ENCODE measurements around the gene IGSF9B.
"Not testable (repeated sequence)": the region's sequence is repeated elsewhere in the genome, so short reads cannot be mapped to it uniquely, and the experiment has no call there.

IGSF9B gene, protein sequence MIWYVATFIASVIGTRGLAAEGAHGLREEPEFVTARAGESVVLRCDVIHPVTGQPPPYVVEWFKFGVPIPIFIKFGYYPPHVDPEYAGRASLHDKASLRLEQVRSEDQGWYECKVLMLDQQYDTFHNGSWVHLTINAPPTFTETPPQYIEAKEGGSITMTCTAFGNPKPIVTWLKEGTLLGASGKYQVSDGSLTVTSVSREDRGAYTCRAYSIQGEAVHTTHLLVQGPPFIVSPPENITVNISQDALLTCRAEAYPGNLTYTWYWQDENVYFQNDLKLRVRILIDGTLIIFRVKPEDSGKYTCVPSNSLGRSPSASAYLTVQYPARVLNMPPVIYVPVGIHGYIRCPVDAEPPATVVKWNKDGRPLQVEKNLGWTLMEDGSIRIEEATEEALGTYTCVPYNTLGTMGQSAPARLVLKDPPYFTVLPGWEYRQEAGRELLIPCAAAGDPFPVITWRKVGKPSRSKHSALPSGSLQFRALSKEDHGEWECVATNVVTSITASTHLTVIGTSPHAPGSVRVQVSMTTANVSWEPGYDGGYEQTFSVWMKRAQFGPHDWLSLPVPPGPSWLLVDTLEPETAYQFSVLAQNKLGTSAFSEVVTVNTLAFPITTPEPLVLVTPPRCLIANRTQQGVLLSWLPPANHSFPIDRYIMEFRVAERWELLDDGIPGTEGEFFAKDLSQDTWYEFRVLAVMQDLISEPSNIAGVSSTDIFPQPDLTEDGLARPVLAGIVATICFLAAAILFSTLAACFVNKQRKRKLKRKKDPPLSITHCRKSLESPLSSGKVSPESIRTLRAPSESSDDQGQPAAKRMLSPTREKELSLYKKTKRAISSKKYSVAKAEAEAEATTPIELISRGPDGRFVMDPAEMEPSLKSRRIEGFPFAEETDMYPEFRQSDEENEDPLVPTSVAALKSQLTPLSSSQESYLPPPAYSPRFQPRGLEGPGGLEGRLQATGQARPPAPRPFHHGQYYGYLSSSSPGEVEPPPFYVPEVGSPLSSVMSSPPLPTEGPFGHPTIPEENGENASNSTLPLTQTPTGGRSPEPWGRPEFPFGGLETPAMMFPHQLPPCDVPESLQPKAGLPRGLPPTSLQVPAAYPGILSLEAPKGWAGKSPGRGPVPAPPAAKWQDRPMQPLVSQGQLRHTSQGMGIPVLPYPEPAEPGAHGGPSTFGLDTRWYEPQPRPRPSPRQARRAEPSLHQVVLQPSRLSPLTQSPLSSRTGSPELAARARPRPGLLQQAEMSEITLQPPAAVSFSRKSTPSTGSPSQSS (N-terminal part only)

DNA sequence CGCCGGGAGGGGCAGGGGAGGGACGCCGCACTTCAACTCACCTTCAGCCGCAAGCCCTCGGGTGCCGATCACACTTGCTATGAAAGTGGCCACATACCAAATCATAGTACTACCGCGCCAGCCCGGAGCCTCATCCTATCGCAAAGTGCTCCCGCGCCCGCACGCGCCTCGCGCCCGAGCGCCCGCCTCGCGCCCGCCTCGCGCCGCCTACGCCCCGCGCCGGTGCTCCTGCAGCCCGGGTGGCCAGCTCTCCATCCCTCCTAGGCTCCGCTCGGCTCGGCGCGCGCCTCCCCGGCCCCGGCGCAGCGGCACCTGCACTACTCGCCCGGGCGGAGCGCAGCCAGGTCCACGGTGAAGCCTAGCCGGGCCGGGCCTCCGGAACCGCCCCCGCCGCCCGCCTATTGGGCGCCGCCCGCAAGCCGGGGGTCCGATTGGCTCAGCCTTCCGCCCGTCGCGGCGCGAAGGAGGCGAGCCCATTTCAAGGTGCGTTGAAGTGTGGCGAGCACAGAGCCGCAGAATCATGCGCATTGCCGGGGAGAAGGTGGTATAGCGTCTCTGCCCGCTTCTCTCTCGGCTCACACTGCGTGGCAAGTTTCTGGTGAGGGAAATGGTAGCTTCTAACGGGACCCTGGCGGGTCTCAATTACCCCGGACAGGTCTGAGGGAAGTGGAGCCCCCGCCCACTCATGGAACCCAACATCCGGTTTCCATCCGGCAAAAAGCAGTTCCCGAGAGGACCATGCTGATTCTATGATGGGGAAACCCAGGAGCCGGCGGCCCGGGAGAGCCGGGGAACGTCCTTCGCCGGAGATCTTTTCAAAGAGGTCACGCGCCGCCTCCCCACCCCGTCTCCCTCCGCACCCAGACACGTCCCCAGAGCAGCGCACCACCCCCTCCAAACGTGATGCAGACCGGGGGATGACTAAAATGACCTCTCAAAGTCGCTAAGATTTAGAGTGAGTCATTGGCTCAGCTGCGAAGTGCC is at the start of gene IGSF9B:
TSS of gene IGSF9B (minus strand) at position 319 of the 984 bp plus-strand sequence. CDS start at position 105, 214 bp downstream.
- DNase-seq (ENCODE audit: low read depth) = no peak

GRCh38 chr11:134004496-134005172 is 47.9 kb upstream of the IGSF9B start:
- DNase-seq (ENCODE audit: low read depth) = no peak

- DNase-seq (ENCODE audit: low read depth) = no peak
These were observed 47.2 kb upstream of the IGSF9B start for GRCh38 chr11:134003792-134004495.

DNA sequence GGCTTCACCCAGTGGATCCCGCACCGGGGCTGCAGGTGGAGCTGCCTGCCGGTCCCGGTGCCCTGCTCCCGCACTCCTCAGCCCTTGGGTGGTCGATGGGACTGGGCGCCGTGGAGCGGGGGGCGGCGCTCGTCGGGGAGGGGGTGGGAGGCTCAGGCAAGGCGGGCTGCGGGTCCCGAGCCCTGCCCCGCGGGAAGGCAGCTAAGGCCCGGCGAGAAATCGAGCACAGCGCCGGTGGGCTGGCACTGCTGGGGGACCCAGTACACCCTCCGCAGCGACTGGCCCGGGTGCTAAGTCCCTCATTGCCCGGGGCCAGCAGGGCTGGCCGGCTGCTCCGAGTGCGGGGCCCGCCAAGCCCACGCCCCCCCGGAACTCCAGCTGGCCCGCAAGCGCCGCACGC is 46.1 kb upstream of the IGSF9B start:
- not testable (repeated sequence) for DNase-seq (ENCODE audit: low read depth)

DNA sequence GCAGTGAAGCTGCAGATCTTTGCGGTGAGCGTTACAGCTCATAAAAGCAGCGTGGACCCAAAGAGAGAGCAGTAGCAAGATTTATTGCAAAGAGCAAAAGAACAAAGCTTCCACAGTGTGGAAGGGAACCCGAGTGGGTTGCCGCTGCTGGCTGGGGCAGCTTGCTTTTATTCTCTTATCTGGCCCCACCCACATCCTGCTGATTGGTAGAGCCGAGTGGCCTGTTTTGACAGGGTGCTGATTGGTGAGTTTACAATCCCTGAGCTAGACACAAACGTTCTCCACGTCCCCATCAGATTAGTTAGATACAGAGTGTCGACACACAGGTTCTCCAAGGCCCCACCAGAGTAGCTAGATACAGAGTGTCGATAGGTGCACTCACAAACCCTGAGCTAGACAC is 45.6 kb upstream of the IGSF9B start:
- DNase-seq (ENCODE audit: low read depth) = not testable (repeated sequence)

DNA sequence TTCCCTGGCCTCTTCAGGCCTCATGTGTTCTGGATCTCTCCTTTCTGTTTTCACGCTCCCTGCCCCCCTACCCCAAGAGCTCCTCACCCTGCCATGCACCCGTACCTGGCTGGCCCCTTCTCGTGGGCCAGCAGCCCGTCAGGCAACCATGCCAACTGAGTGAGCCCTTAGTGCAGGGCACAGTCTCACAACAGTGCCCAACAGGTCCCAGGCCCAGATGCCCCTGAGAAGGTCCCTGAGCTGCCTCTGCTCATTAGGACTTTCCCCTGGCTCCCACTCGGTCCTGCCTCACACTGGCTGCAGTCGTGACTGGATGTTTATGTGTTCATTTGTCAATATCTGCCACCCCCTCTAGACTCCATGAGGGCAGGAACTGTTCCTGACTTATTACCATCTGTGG is 44.8 kb upstream of the IGSF9B start:
- no peak for DNase-seq (ENCODE audit: low read depth)

- DNase-seq (ENCODE audit: low read depth) = no peak
These were observed 44.3 kb upstream of the IGSF9B start for GRCh38 chr11:134001088-134001487.

GRCh38 chr11:133999355-133999754 is 42.6 kb upstream of the IGSF9B start:
- DNase-seq (ENCODE audit: low read depth) = no peak

DNA sequence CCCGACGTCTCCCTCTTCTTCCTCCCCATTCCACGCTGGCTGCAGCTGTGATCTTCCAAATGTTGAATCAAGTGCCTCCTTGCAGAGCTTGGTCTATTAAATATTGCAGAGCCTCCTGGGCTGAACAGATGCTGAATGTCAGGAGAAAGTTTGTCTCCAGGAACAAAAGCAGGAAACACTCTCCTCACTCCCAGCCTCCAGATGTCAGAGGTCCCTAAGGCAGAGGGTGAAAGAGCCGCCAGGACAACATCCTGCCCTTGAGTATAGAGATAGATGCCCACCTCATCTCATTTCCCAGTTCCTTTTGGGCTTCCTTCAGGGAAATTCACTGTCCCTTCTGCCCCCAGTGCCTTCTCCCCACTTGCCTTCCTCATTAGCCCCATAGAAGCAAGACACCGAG is 40.8 kb upstream of the IGSF9B start:
- no peak for DNase-seq (ENCODE audit: low read depth)

- no peak for DNase-seq (ENCODE audit: low read depth)
These were observed 39.9 kb upstream of the IGSF9B start for GRCh38 chr11:133996671-133997070.

GRCh38 chr11:133995066-133995465 is 38.3 kb upstream of the IGSF9B start:
- no peak for DNase-seq (ENCODE audit: low read depth)

DNA sequence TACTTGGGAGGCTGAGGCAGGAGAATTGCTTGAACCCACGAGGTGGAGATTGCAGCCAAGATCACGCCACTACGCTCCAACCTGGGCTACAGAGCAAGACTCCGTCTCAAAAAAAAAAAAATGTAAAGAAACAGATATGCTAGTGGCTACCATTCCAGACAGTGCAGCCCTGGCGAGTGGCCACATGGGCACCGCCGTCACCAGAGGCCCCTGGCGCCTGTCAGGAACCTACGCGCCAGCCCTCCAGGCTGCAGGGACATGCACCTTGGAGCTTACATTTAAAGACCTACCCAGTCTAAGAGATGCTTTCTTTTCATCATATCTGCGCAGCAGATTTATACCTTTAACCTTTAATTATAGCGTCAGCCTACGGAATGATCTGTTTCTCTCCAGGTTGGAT is 37.2 kb upstream of the IGSF9B start:
- no peak for DNase-seq (ENCODE audit: low read depth)

GRCh38 chr11:133993107-133993506 is 36.3 kb upstream of the IGSF9B start:
- DNase-seq (ENCODE audit: low read depth) = no peak

DNA sequence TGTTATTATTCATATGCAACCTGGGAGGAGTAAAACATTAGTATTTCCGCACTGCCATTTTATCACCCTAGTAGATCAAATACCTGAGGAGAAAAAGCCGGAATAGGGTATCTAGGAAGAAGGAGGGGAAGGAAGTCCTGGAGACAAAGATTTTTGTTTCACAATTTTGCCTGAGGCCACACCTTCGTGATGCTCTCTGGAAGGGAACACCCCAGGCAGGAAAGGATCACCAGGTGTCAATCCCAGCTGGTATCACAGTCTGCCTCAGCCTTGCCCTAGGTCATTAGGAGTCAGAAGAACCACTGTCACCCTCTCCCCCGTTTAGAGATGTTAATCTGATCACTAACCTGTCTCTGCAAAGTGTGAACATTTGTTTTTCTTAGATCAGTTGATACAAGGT is 35.4 kb upstream of the IGSF9B start:
- no peak for DNase-seq (ENCODE audit: low read depth)

DNA sequence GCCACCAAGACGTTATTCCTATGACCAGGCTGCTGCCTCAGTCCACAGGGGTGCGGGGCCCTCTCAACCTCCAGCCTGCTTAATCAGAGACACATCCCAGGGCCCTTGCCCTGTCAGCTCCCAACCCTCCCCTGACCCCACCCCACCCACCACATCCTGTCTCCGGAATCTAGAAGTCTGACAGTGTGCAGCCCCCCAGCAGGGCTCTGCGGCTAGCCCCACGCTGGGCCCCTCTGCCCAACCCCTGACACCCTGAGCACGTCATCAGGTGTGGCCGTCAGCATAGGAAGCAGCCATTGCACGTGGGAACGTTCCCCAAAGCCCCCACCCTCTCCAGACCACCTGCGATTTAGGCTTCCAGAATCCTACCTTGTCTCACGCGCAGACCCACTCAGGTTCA is 34.3 kb upstream of the IGSF9B start:
- DNase-seq (ENCODE audit: low read depth) = no peak

- no peak for DNase-seq (ENCODE audit: low read depth)
These were observed 33.7 kb upstream of the IGSF9B start for GRCh38 chr11:133990501-133990900.

DNA sequence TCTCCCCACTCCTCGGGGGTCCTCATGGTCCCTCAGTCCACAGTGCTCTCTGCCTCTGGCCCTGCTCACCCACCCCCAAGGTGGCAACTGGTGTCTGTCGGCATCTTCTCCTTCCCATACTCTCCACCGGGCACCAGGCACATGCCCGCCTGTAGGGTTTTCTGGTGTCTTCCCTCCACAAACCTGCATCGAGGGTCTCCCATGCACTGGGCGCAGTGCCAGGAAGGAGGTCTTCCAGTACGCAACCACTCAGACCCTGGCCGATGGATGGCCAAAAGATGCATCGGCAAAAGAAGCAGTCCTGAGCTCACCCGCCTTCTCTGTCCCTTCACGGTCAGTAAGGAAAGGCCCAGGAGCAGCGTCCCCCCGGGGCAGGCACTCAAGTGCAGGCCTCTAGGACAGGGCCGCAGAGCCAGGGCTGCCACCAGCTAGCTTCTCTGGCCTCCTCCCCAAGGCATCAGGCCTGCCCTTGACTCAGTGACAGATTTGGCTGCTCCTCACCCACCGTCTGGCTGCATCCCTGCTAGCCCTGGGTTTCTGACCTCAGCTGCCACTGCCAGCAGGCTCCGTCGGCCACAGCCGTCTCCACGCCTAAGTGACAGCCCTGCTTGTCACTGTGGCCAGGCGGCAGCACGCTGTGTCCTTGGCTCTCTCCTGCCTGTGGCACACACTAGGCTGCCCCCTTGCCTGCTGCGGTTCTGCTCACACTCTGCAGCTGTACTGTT is 32.1 kb upstream of the IGSF9B start:
- no peak for DNase-seq (ENCODE audit: low read depth)

GRCh38 chr11:133987171-133987570 is 30.4 kb upstream of the IGSF9B start:
- DNase-seq (ENCODE audit: low read depth) = no peak
